HG03342 (cell line): ENCODE data around the gene DUS2.

Source experiments
- ATAC-seq: cut with Tn5 transposase; IDR thresholded peaks from one replicate; pipeline ENCODE4 v1.9.1; 2021; ENCODE audit warnings: mild to moderate bottlenecking, moderate library complexity; ENCODE audit not compliant: unreplicated experiment

DUS2 gene

GRCh38 chr16:68074850-68075555, 51.9 kb downstream of the DUS2 start:
- ATAC-seq = peak; percentile 63

- ATAC-seq = no peak
Observed at GRCh38 chr16:68075980-68076379, 52.9 kb downstream of the DUS2 start.

- no peak for ATAC-seq
Observed at GRCh38 chr16:68076560-68076959, 53.5 kb downstream of the DUS2 start.

- no peak for ATAC-seq
Observed at GRCh38 chr16:68077866-68078700, 55.0 kb downstream of the DUS2 start.

GRCh38 chr16:68078701-68079375, 55.8 kb downstream of the DUS2 start:
- ATAC-seq = no peak

GRCh38 chr16:68079376-68079625, 56.2 kb downstream of the DUS2 start:
- ATAC-seq = no peak

- ATAC-seq = no peak
Observed at GRCh38 chr16:68079626-68080344, 56.7 kb downstream of the DUS2 start.

GRCh38 chr16:68081861-68082628, 59.0 kb downstream of the DUS2 start:
- no peak for ATAC-seq

GRCh38 chr16:68082629-68083238, 59.6 kb downstream of the DUS2 start:
- no peak for ATAC-seq

- no peak for ATAC-seq
Observed at GRCh38 chr16:68083239-68083781, 60.2 kb downstream of the DUS2 start.

- ATAC-seq = no peak
Observed at GRCh38 chr16:68083861-68084503, 60.9 kb downstream of the DUS2 start.

GRCh38 chr16:68084504-68085258, 61.6 kb downstream of the DUS2 start:
- peak; percentile 48 for ATAC-seq

GRCh38 chr16:68085259-68086071, 62.4 kb downstream of the DUS2 start, which contains the start of gene NFATC3:
NFATC3 (plus strand) TSS chr16:68085370; CDS start chr16:68085682, 312 bp downstream.
- ATAC-seq = peak; percentile 50

GRCh38 chr16:68086336-68086841, 63.3 kb downstream of the DUS2 start:
- no peak for ATAC-seq

GRCh38 chr16:68086860-68087268, 63.8 kb downstream of the DUS2 start:
- ATAC-seq = no peak

- ATAC-seq = no peak
Observed at GRCh38 chr16:68087688-68088087, 64.6 kb downstream of the DUS2 start.
